Measurements from ENCODE around the gene PRX. TPM values are rescaled to one million over a fixed set of nuclear protein-coding genes. Genes with fewer than 3 reads are reported as not detected.

The PRX gene
- total RNA-seq, 4 donors from 2014 or later, result 1.5 to 5.0 (median 2.6) TPM

- no peak for DNase-seq
- 50% methylated on average over 18 of the region's 22 CpGs; no CpG with 5 or more reads in 1 of the 2 donors for WGBS, 2 donors (ENCODE audit: low coverage in 1 of 2)
- no peak overlapping the region for H3K4me3 ChIP-seq
- TF ChIP-seq POLR2AphosphoS5 (IDR thresholded peaks at IDR 0.05) (no peak), POLR2A (IDR thresholded peaks at IDR 0.05) (no peak), CTCF (IDR thresholded peaks at IDR 0.05) (no peak), EP300 (IDR thresholded peaks at IDR 0.05; ENCODE audit: low read depth) (no peak)
- in situ Hi-C loops (cut with MboI; ENCODE audit: low pct_ligation_motif_present in 1 of 4, low pct_unique_long_range_greater_than_20kb in 1 of 4, low sequenced_read_pairs in 3 of 4), result loop anchor here in 1 of 4 donors (25.0 kb wide), 1 partner anchor 121 kb away; the partner anchor contains the start of gene AKT2
- intact Hi-C loops (cut with DNase I; ENCODE audit: low total_unique reads), result no loop called here
- H3K27me3 ChIP-seq, result no peaks in the 10 kb centered on the region
- H3K4me1 ChIP-seq, result peaks cover 0 to 9% (median 7%) of the 10 kb centered on the region in 4 donors
- H3K9me3 ChIP-seq, result no peaks in the 10 kb centered on the region
- H3K36me3 ChIP-seq, result no peaks in the 10 kb centered on the region
- no peak overlapping the region for H3K27ac ChIP-seq
These were observed 5.2 kb downstream of the PRX start for GRCh38 chr19:40407714-40408597.

DNA sequence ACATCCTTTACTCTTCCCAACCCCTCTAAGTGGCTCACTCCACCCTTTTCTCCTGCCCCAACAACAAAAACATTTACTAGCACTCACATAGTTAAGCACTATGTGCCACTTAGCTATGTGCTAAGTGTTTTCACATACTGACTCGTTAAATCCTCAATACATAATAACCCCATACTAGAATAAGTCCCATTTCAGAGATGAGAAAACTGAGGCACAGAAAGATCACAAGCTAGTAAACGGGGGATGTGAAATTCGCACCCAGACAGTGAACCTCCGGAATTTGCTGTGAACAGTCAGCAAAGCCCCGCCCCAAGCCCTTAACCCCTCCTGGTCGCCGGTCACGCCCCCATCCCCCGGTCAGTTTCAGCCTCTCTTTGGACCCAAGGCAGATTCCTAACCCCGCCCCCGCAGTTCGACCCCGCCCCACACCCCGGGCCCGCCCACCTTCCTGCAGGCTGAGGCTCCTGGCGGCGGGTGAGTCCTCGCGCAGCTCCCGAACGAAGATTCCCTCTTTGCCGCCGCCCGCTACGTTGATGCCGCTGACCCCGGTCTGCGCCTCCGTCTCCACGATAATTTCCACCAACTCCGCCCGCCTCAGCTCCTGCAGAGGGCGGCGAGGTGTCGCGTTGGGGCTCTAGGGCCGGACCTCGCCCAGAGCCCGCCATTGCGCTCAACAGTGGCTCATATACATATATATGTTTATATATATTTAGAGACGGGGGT lies 9.8 kb downstream of the PRX start:
- H3K4me3 ChIP-seq, result peak overlapping the region; percentile 29 to 57 (median 50)
- in situ Hi-C loops (cut with MboI; ENCODE audit: low pct_ligation_motif_present in 1 of 4, low pct_unique_long_range_greater_than_20kb in 1 of 4, low sequenced_read_pairs in 3 of 4) (loop anchor here in 1 of 4 donors (25.0 kb wide), 1 partner anchor 116 kb away; the partner anchor contains the start of gene AKT2), intact Hi-C loops (cut with DNase I; ENCODE audit: low total_unique reads) (no loop called here)
- H3K9me3 ChIP-seq, result no peaks in the 10 kb centered on the region
- peak overlapping the region; percentile 85 to 92 (median 88) for H3K27ac ChIP-seq
- 0% methylated on average over 1 to 36 of the region's 41 CpGs for WGBS, 2 donors (ENCODE audit: low coverage in 1 of 2)
- H3K27me3 ChIP-seq, result no peaks in the 10 kb centered on the region
- no peaks in the 10 kb centered on the region for H3K36me3 ChIP-seq
- H3K4me1 ChIP-seq, result peaks cover 0 to 10% (median 7%) of the 10 kb centered on the region in 4 donors
- DNase-seq, result peak; percentile 95
- TF ChIP-seq POLR2AphosphoS5 (IDR thresholded peaks at IDR 0.05) (peak; percentile 53 to 65 (median 59)), EP300 (IDR thresholded peaks at IDR 0.05; ENCODE audit: low read depth) (no peak), CTCF (IDR thresholded peaks at IDR 0.05) (peak in 2 of 5 experiments; percentile 8 to 20), POLR2A (IDR thresholded peaks at IDR 0.05) (peak; percentile 48)

DNA sequence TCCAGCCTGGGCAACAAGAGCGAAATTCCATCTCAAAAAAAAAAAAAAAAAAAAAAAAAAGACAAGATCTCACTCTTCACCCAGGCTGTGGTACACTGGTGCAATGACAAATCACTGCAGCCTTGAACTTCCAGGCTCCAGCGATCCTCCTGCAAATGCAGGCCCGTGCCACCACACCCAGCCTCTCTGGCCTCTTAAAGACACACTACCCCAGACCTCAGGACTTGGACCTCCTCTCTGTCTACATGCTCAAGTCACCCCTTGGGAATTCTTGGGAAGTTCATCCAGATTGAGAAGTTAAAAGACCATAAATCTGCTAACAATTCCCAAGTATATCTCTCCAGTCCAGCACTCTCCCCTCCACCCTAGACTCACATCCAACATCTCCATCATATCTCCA lies 12.6 kb downstream of the PRX start:
- Histone ChIP-seq H3K27me3 (no peaks in the 10 kb centered on the region), H3K4me1 (peaks cover 0 to 10% (median 5%) of the 10 kb centered on the region in 4 donors), H3K4me3 (no peak overlapping the region), H3K9me3 (no peaks in the 10 kb centered on the region), H3K27ac (no peak overlapping the region), H3K36me3 (no peaks in the 10 kb centered on the region)
- WGBS, 2 donors (ENCODE audit: low coverage in 1 of 2), result 30 to 68% methylated on average over 2 to 3 of the region's 3 CpGs
- in situ Hi-C loops (cut with MboI; ENCODE audit: low pct_ligation_motif_present in 1 of 4, low pct_unique_long_range_greater_than_20kb in 1 of 4, low sequenced_read_pairs in 3 of 4), result loop anchor here in 1 of 4 donors (25.0 kb wide), 1 partner anchor 113 kb away; the partner anchor contains the start of gene AKT2
- TF ChIP-seq POLR2A (IDR thresholded peaks at IDR 0.05) (no peak), CTCF (IDR thresholded peaks at IDR 0.05) (no peak)
- intact Hi-C loops (cut with DNase I; ENCODE audit: low total_unique reads), result no loop called here
- no peak for DNase-seq

All from transverse colon (tissue), 4 donors.